GM23248 (cell line): ENCODE results near the gene RLIM. TPM values are rescaled to one million over a fixed set of nuclear protein-coding genes. Genes with fewer than 3 reads are reported as not detected.

ENCODE experiments used
- DNase-seq: peaks from one replicate; pipeline ENCODE4 v3.0.0-alpha.2; 2015
- H2AFZ ChIP-seq: fragments of 200-600 bp; sonication (generic); 2 replicates; pipeline ENCODE4 v1.6.1; 2016; ENCODE audit warnings: antibody characterized with exemption
- H3F3A ChIP-seq: fragments of 200-600 bp; sonication (generic); 2 replicates; pipeline ENCODE4 v1.6.1; 2016; ENCODE audit warnings: mild to moderate bottlenecking, antibody characterized with exemption, mixed run types; ENCODE audit not compliant: insufficient read depth
- H3K27ac ChIP-seq: fragments of 200-600 bp; sonication (generic); 2 replicates; pipeline ENCODE4 v1.5.1; 2016; ENCODE audit warnings: mild to moderate bottlenecking
- H3K27me3 ChIP-seq: fragments of 200-600 bp; sonication (generic); replicated peaks from 2 replicates; pipeline ENCODE4 v1.6.1; 2016; ENCODE audit warnings: mild to moderate bottlenecking; ENCODE audit not compliant: insufficient read depth
- H3K36me3 ChIP-seq: fragments of 200-600 bp; sonication (generic); 2 replicates; pipeline ENCODE4 v1.6.1; 2016; ENCODE audit warnings: low read depth, mild to moderate bottlenecking
- H3K4me1 ChIP-seq: fragments of 200-600 bp; sonication (generic); 2 replicates; pipeline ENCODE4 v1.6.1; 2016; ENCODE audit warnings: mild to moderate bottlenecking; ENCODE audit not compliant: insufficient read depth
- H3K4me2 ChIP-seq: fragments of 200-600 bp; sonication (generic); one replicate; pipeline ENCODE4 v1.6.1; 2016; ENCODE audit warnings: mild to moderate bottlenecking; ENCODE audit not compliant: unreplicated experiment
- H3K4me3 ChIP-seq: fragments of 200-600 bp; sonication (generic); 2 replicates; pipeline ENCODE4 v1.5.1; 2016; ENCODE audit warnings: mild to moderate bottlenecking
- H3K79me2 ChIP-seq: fragments of 200-600 bp; sonication (generic); 2 replicates; pipeline ENCODE4 v1.6.1; 2016; ENCODE audit warnings: mild to moderate bottlenecking; ENCODE audit not compliant: insufficient read depth
- H3K9ac ChIP-seq: fragments of 200-600 bp; sonication (generic); 2 replicates; pipeline ENCODE4 v1.6.1; 2016; ENCODE audit warnings: mild to moderate bottlenecking
- H3K9me2 ChIP-seq: fragments of 200-600 bp; sonication (generic); 2 replicates; pipeline ENCODE4 v1.6.1; 2016; ENCODE audit warnings: mixed run types, mild to moderate bottlenecking, moderate library complexity; ENCODE audit not compliant: insufficient read depth
- H3K9me3 ChIP-seq: fragments of 200-600 bp; sonication (generic); one replicate; pipeline ENCODE4 v1.6.1; 2017; ENCODE audit warnings: low read depth
- H4K20me1 ChIP-seq: fragments of 200-600 bp; sonication (generic); 2 replicates; pipeline ENCODE4 v1.6.0; 2016; ENCODE audit not compliant: insufficient read depth
- EZH2 ChIP-seq: fragments of 200-600 bp; sonication (generic); IDR thresholded peaks from 2 replicates; pipeline ENCODE4 v1.6.1; 2018; ENCODE audit warnings: antibody characterized with exemption, mild to moderate bottlenecking; ENCODE audit not compliant: insufficient read depth, poor library complexity, severe bottlenecking
- EZH2phosphoT487 ChIP-seq: fragments of 200-600 bp; sonication (generic); IDR thresholded peaks from 2 replicates; pipeline ENCODE4 v1.6.1; 2018; ENCODE audit warnings: antibody characterized with exemption, moderate library complexity, mild to moderate bottlenecking, low read depth; ENCODE audit not compliant: insufficient read depth
- WGBS, 2 experiments: methylation state at CpG; one replicate each; pipeline ENCODE4 v1.1.6; 2015 to 2017; ENCODE audit warnings: low lambda C conversion rate in 2 of 2, low coverage in 1 of 2; ENCODE audit errors: missing lambda C conversion rate in 2 of 2; 5-methylcytosine and 5-hydroxymethylcytosine counted together
- in situ Hi-C: fragments of 300-500 bp; cut with MboI; formaldehyde crosslinking; loops from 2 replicates; pipeline ENCODE4 v1.15.0; 2020
- polyA plus RNA-seq: library from polyadenylated mRNA; unstranded; fragments of >200 nt; fragmentation: Nextera tagmentation; extraction: Ambion mirVana; gene quantifications from 2 replicates; pipeline ENCODE4 v1.2.1, GENCODE V29; 2016
- total RNA-seq: library from RNA; depleted of rRNA; stranded (reverse); fragments of >200 nt; shearing (Covaris generic); gene quantifications from 2 replicates; pipeline ENCODE4 v1.2.3, GENCODE V29; 2014

RLIM gene
- total and polyA plus RNA-seq, 2 experiments from 2014 or later = 11.4 to 40.1 TPM

- in situ Hi-C loops = no loop called here
- H4K20me1 ChIP-seq = no peaks in the 10 kb centered on the region
- H3K4me1 ChIP-seq = no peaks in the 10 kb centered on the region
- no peak overlapping the region for H3K9ac ChIP-seq
- H3K27ac ChIP-seq = no peak overlapping the region
- no peaks in the 10 kb centered on the region for H3F3A ChIP-seq
- H3K9me3 ChIP-seq = no peaks in the 10 kb centered on the region
- no peak for DNase-seq
- WGBS, 2 experiments = 66 to 90% methylated on average over 2 of the region's 2 CpGs
- no peak for TF ChIP-seq EZH2phosphoT487
- TF ChIP-seq EZH2 = no peak
- H3K4me2 ChIP-seq = no peak overlapping the region
- H2AFZ ChIP-seq = no peak overlapping the region
- H3K79me2 ChIP-seq = no peaks in the 10 kb centered on the region
- H3K4me3 ChIP-seq = no peak overlapping the region
- H3K9me2 ChIP-seq = no peaks in the 10 kb centered on the region
- no peaks in the 10 kb centered on the region for H3K36me3 ChIP-seq
- H3K27me3 ChIP-seq = no peaks in the 10 kb centered on the region
Observed at GRCh38 chrX:74557378-74557777, 57.0 kb downstream of the RLIM start.

- H3K9ac ChIP-seq = no peak overlapping the region
- no peak overlapping the region for H2AFZ ChIP-seq
- no peak for DNase-seq
- H3K27ac ChIP-seq = no peak overlapping the region
- H3K9me2 ChIP-seq = no peaks in the 10 kb centered on the region
- H4K20me1 ChIP-seq = no peaks in the 10 kb centered on the region
- H3K4me2 ChIP-seq = no peak overlapping the region
- H3K4me3 ChIP-seq = no peak overlapping the region
- no peaks in the 10 kb centered on the region for H3K36me3 ChIP-seq
- H3F3A ChIP-seq = no peaks in the 10 kb centered on the region
- no peaks in the 10 kb centered on the region for H3K27me3 ChIP-seq
- WGBS, 2 experiments = 50% methylated on average over 2 of the region's 2 CpGs
- in situ Hi-C loops = no loop called here
- H3K79me2 ChIP-seq = no peaks in the 10 kb centered on the region
- no peaks in the 10 kb centered on the region for H3K4me1 ChIP-seq
- no peak for TF ChIP-seq EZH2phosphoT487
- TF ChIP-seq EZH2 = no peak
- no peaks in the 10 kb centered on the region for H3K9me3 ChIP-seq
Observed at GRCh38 chrX:74551934-74552333, 62.5 kb downstream of the RLIM start.

- peak; percentile 72 for DNase-seq
- H3K4me3 ChIP-seq = peak overlapping the region; percentile 54; the same call in 1 of the 2 replicates
Observed at GRCh38 chrX:74550295-74550802, 64.1 kb downstream of the RLIM start.

GRCh38 chrX:74546984-74547383 lies 67.4 kb downstream of the RLIM start:
- H3K27me3 ChIP-seq = no peaks in the 10 kb centered on the region
- DNase-seq = no peak
- H3K4me2 ChIP-seq = no peak overlapping the region
- no peaks in the 10 kb centered on the region for H3F3A ChIP-seq
- H3K79me2 ChIP-seq = no peaks in the 10 kb centered on the region
- no peak overlapping the region for H3K27ac ChIP-seq
- no peak overlapping the region for H2AFZ ChIP-seq
- no peak for TF ChIP-seq EZH2phosphoT487
- TF ChIP-seq EZH2 = no peak
- H4K20me1 ChIP-seq = no peaks in the 10 kb centered on the region
- no peaks in the 10 kb centered on the region for H3K9me3 ChIP-seq
- no peaks in the 10 kb centered on the region for H3K4me1 ChIP-seq
- H3K36me3 ChIP-seq = no peaks in the 10 kb centered on the region
- no peak overlapping the region for H3K4me3 ChIP-seq
- in situ Hi-C loops = loop anchor here (10.0 kb wide), 1 partner anchor 162 kb away; no protein-coding TSS in a partner anchor
- 17 to 29% methylated on average over 1 of the region's 1 CpG for WGBS, 2 experiments
- no peak overlapping the region for H3K9ac ChIP-seq
- no peaks in the 10 kb centered on the region for H3K9me2 ChIP-seq

More at GRCh38 chrX:74550295-74550802, 64.1 kb downstream of the RLIM start:
- H3K9me3 ChIP-seq = no peaks in the 10 kb centered on the region
- no peaks in the 10 kb centered on the region for H4K20me1 ChIP-seq
- H3K27me3 ChIP-seq = no peaks in the 10 kb centered on the region
- no peak overlapping the region; the same call in 1 of the 2 replicates for H3K9ac ChIP-seq
- no peak for TF ChIP-seq EZH2phosphoT487
- 7 to 11% methylated on average over 15 to 24 of the region's 24 CpGs for WGBS, 2 experiments
- no peak overlapping the region for H3K27ac ChIP-seq
- in situ Hi-C loops = no loop called here
- no peaks in the 10 kb centered on the region for H3K79me2 ChIP-seq
- H2AFZ ChIP-seq = peak overlapping the region; percentile 85
- H3K4me2 ChIP-seq = peak overlapping the region; percentile 80
- no peaks in the 10 kb centered on the region for H3K9me2 ChIP-seq
- no peaks in the 10 kb centered on the region for H3K4me1 ChIP-seq
- no peaks in the 10 kb centered on the region for H3F3A ChIP-seq
- no peaks in the 10 kb centered on the region for H3K36me3 ChIP-seq
